Retinal pigment epithelial cell (primary cell): Measurements from ENCODE around the gene SCAF4.
"Not testable (repeated sequence)": the region's sequence is repeated elsewhere in the genome, so short reads cannot be mapped to it uniquely, and the experiment has no call there.

Source experiments
- DNase-seq: peaks from one replicate; pipeline ENCODE4 v3.0.0-alpha.2; 2010; ENCODE audit warnings: low read depth
- H3K4me3 ChIP-seq: 2 replicates; pipeline ENCODE4 v1.5.1; 2011; ENCODE audit warnings: mild to moderate bottlenecking, low read length, control low read depth, moderate library complexity
- TF ChIP-seq, protein P1 (sequence below): conservative IDR thresholded peaks from 2 replicates; pipeline ENCODE4 v1.5.1; 2011; ENCODE audit warnings: low read depth, low read length, control low read depth, inconsistent platforms

The SCAF4 gene

GRCh38 chr21:31656199-31657095, 75.5 kb downstream of the SCAF4 start:
- DNase-seq, result no peak
- no peak overlapping the region for H3K4me3 ChIP-seq
- TF ChIP-seq, protein P1, sequence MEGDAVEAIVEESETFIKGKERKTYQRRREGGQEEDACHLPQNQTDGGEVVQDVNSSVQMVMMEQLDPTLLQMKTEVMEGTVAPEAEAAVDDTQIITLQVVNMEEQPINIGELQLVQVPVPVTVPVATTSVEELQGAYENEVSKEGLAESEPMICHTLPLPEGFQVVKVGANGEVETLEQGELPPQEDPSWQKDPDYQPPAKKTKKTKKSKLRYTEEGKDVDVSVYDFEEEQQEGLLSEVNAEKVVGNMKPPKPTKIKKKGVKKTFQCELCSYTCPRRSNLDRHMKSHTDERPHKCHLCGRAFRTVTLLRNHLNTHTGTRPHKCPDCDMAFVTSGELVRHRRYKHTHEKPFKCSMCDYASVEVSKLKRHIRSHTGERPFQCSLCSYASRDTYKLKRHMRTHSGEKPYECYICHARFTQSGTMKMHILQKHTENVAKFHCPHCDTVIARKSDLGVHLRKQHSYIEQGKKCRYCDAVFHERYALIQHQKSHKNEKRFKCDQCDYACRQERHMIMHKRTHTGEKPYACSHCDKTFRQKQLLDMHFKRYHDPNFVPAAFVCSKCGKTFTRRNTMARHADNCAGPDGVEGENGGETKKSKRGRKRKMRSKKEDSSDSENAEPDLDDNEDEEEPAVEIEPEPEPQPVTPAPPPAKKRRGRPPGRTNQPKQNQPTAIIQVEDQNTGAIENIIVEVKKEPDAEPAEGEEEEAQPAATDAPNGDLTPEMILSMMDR, result no peak

DNA sequence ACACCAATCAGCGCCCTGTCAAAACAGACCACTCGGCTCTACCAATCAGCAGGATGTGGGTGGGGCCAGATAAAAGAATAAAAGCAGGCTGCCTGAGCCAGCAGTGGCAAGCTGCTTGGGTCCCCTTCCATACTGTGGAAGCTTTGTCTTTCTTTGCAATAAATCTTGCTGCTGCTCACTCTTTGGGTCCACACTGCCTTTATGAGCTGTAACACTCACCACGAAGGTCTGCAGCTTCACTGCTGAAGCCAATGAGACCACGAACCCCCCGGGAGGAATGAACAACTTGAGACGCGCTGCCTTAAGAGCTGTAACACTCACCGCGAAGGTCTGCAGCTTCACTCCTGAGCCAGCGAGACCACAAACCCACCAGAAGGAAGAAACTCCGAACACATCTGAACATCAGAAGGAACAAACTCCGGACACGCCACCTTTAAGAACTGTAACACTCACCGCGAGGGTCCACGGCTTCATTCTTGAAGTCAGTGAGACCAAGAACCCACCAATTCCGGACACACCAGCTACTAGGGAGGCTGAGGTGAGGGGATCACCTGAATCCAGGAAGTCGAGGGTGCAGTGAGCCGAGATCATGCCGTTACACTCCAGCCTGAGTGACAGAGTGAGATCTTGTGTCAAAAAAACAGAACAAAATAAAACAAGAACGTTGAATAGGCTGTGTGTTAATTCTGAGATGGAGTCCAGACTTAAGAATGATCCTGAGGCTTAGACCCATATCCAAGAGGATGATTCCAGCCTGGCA, 76.9 kb downstream of the SCAF4 start:
- not testable (repeated sequence) for H3K4me3 ChIP-seq, DNase-seq

DNA sequence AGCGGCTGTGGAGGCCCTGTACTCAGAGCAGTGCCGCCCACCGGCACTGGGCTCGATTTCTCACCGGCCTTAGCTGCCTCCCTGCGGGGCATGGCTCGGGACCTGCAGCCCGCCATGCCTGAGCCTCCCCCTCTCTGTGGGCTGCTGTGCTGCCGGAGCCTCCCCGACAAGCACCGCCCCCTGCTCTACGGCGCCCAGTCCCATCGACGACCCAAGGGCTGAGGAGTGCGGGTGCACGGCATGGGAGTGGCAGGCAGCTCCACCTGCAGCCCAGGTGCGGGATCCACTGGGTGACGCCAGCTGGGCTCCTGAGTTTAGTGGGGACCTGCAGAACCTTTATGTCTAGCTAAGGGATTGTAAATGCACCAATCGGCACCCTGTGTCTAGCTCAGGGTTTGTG, 77.6 kb downstream of the SCAF4 start:
- H3K4me3 ChIP-seq, result no peak overlapping the region
- no peak for DNase-seq
- TF ChIP-seq, protein P1, result no peak

DNA sequence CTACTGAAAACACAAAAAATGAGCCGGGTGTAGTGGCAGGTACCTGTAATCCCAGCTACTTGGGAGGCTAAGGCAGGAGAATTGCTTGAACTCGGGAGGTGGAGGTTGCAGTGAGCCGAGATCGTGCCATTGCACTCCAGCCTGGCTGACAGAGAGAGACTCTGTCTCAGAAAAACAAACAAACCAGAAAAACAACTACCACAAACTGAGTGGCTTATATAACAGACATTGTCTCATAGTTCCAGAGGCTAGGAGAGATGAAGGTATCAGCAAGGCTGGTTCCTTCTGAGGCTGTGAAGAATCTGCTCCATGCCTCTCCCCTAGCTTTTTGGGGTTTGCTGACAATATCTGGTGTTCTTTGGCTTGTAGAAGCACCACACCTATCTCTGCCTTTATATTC, 80.4 kb downstream of the SCAF4 start:
- DNase-seq, H3K4me3 ChIP-seq: not testable (repeated sequence)

- H3K4me3 ChIP-seq, result no peak overlapping the region
- TF ChIP-seq, protein P1, result no peak
- DNase-seq, result no peak
Measured at GRCh38 chr21:31650930-31651329, 81.0 kb downstream of the SCAF4 start.

GRCh38 chr21:31647650-31648049, 84.3 kb downstream of the SCAF4 start:
- no peak for DNase-seq
- TF ChIP-seq, protein P1, result no peak
- H3K4me3 ChIP-seq, result no peak overlapping the region

GRCh38 chr21:31644643-31645042, 87.3 kb downstream of the SCAF4 start:
- no peak for DNase-seq
- no peak overlapping the region for H3K4me3 ChIP-seq
- TF ChIP-seq, protein P1, result no peak

DNA sequence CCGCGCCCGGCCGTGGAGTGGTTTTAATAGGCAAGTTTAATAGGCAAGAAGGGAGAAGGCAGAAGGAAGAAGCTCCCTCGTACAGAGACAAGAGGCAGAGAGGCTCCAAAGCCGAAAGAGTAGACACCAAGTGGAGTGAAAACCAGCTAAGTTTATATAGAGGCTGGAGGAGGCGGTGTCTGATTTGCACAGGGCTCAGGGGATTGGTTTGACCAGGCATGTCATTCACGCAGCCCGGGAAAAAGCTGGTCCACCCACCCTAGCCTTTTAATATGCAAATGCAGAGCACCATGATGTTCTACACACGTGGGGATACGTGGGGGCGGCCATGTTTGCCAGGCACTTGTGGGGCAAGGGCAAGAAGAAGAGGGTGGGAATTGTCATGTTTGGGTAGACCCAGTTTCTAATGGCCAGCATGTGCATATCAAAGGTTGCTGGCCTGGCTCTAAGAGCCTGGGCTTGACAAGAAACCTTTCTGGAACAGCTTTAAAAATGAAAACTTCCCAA, 90.4 kb downstream of the SCAF4 start:
- no peak overlapping the region for H3K4me3 ChIP-seq
- TF ChIP-seq, protein P1, result no peak

More for the DNA sequence above, 90.4 kb downstream of the SCAF4 start:
- no peak for DNase-seq
